Measurements from ENCODE around the gene ISYNA1. TPM values are rescaled to one million over a fixed set of nuclear protein-coding genes. Genes with fewer than 3 reads are reported as not detected.

Gene ISYNA1
- total RNA-seq, 1 donor from 2014 or later: 178 TPM

GRCh38 chr19:18467978-18468377 is 30.0 kb upstream of the ISYNA1 start:
- peaks cover 4% of the 10 kb centered on the region for H3K36me3 Mint-ChIP-seq (ENCODE audit: unreplicated experiment)
- no peak overlapping the region for H3K27ac Mint-ChIP-seq (ENCODE audit: unreplicated experiment)
- H3K27me3 Mint-ChIP-seq (ENCODE audit: unreplicated experiment): no peaks in the 10 kb centered on the region
- DNase-seq (ENCODE audit: extremely low spot score, unreplicated experiment): no peak
- H3K4me3 Mint-ChIP-seq (ENCODE audit: unreplicated experiment): no peak overlapping the region
- TF ChIP-seq, protein P1, sequence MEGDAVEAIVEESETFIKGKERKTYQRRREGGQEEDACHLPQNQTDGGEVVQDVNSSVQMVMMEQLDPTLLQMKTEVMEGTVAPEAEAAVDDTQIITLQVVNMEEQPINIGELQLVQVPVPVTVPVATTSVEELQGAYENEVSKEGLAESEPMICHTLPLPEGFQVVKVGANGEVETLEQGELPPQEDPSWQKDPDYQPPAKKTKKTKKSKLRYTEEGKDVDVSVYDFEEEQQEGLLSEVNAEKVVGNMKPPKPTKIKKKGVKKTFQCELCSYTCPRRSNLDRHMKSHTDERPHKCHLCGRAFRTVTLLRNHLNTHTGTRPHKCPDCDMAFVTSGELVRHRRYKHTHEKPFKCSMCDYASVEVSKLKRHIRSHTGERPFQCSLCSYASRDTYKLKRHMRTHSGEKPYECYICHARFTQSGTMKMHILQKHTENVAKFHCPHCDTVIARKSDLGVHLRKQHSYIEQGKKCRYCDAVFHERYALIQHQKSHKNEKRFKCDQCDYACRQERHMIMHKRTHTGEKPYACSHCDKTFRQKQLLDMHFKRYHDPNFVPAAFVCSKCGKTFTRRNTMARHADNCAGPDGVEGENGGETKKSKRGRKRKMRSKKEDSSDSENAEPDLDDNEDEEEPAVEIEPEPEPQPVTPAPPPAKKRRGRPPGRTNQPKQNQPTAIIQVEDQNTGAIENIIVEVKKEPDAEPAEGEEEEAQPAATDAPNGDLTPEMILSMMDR (IDR thresholded peaks at IDR 0.05): no peak
- H3K4me1 Mint-ChIP-seq (ENCODE audit: unreplicated experiment): peaks cover 40% of the 10 kb centered on the region
- H3K9me3 Mint-ChIP-seq (ENCODE audit: unreplicated experiment): no peaks in the 10 kb centered on the region

- DNase-seq (ENCODE audit: extremely low spot score, unreplicated experiment): no peak
- Mint-ChIP-seq H3K4me1 (ENCODE audit: unreplicated experiment) (peaks cover 47% of the 10 kb centered on the region), H3K4me3 (ENCODE audit: unreplicated experiment) (no peak overlapping the region), H3K9me3 (ENCODE audit: unreplicated experiment) (no peaks in the 10 kb centered on the region), H3K36me3 (ENCODE audit: unreplicated experiment) (peaks cover 7% of the 10 kb centered on the region), H3K27ac (ENCODE audit: unreplicated experiment) (no peak overlapping the region), H3K27me3 (ENCODE audit: unreplicated experiment) (no peaks in the 10 kb centered on the region)
- TF ChIP-seq, protein P1 (IDR thresholded peaks at IDR 0.05): no peak
These were observed 28.4 kb upstream of the ISYNA1 start for GRCh38 chr19:18466354-18466753.

DNA sequence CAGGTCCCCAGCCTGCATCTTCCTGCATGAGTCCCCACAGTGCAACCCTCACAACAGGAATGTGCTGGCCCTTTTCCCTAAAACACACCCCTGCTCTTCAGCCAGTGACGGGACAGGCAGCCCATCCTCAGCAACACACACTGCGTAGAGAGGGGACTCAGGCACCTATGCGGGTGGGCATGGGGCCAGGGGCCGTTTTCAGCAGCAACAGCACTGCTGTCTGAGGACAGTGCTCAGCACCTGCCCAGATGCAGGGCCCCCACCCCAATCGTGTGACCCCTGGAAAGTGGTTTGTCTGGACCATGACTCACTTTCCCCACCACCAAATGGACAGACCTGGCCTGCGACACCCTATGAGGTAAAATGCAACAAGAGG is 28.0 kb upstream of the ISYNA1 start:
- Mint-ChIP-seq H3K4me3 (ENCODE audit: unreplicated experiment) (no peak overlapping the region), H3K9me3 (ENCODE audit: unreplicated experiment) (no peaks in the 10 kb centered on the region), H3K36me3 (ENCODE audit: unreplicated experiment) (peaks cover 7% of the 10 kb centered on the region), H3K4me1 (ENCODE audit: unreplicated experiment) (peaks cover 47% of the 10 kb centered on the region), H3K27me3 (ENCODE audit: unreplicated experiment) (no peaks in the 10 kb centered on the region), H3K27ac (ENCODE audit: unreplicated experiment) (no peak overlapping the region)
- DNase-seq (ENCODE audit: extremely low spot score, unreplicated experiment): no peak
- TF ChIP-seq, protein P1 (IDR thresholded peaks at IDR 0.05): no peak

DNA sequence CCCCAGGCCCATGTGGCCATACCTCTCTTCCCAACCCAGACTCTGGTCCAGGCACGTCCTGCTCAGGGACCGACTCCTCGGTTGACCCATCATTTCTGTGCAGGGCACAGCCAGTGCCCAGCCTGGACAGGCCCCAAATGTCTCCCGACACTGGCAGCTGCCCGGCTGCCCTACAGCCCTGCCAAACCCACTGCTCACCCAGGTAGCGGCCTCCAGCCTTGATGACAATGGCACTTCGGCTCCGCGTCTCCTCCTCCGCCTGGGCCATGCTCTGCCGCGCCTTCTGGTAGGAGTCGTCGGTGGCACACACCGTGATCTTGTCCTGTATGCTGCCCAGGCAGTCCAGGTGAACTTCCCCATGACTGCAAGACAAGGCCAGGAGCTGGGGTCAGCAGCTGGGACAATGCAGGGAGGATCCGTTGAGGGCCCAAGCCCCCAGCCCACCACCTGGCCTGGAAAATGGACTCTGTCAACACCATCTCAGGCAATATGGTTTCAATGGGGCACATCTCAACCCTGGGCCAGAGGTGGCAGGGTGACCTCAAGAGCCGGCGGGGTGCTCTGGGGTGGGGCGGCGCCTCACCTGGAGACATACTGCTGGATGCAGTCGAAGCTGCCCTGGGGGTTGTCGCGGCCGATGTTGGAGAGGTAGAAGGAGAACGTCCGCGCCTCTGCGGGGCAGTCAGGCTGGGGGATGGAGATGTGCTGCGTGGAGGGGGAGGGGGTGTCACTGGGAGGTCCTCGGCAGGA is 27.5 kb upstream of the ISYNA1 start:
- peaks cover 52% of the 10 kb centered on the region for H3K4me1 Mint-ChIP-seq (ENCODE audit: unreplicated experiment)
- H3K27ac Mint-ChIP-seq (ENCODE audit: unreplicated experiment): peak overlapping the region; percentile 87
- H3K4me3 Mint-ChIP-seq (ENCODE audit: unreplicated experiment): no peak overlapping the region
- H3K9me3 Mint-ChIP-seq (ENCODE audit: unreplicated experiment): no peaks in the 10 kb centered on the region
- H3K36me3 Mint-ChIP-seq (ENCODE audit: unreplicated experiment): peaks cover 7% of the 10 kb centered on the region
- TF ChIP-seq, protein P1 (IDR thresholded peaks at IDR 0.05): no peak
- DNase-seq (ENCODE audit: extremely low spot score, unreplicated experiment): no peak
- H3K27me3 Mint-ChIP-seq (ENCODE audit: unreplicated experiment): no peaks in the 10 kb centered on the region

DNA sequence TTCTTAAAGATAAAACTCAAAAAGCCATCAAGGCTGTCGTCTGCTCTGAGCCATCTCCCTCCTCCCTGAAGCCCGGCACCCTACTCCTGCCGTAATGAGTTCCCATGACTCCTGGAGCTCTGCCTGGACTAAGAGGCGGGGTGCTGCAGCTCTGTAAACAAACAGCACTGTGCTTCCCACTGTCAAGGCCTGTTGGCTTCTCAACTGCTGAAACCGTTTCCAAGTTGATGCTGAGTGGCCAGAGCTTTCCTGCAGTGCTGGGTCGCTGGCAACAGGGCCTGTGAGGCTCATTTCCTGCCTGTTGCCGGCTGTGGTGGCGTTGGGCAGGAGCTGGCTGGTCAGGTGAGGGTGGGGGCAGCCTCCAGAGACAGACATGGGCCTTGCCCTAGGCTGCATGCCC is 26.7 kb upstream of the ISYNA1 start:
- DNase-seq (ENCODE audit: extremely low spot score, unreplicated experiment): no peak
- peak overlapping the region; percentile 87 for H3K27ac Mint-ChIP-seq (ENCODE audit: unreplicated experiment)
- TF ChIP-seq, protein P1 (IDR thresholded peaks at IDR 0.05): no peak
- H3K27me3 Mint-ChIP-seq (ENCODE audit: unreplicated experiment): no peaks in the 10 kb centered on the region
- H3K4me3 Mint-ChIP-seq (ENCODE audit: unreplicated experiment): no peak overlapping the region
- peaks cover 7% of the 10 kb centered on the region for H3K36me3 Mint-ChIP-seq (ENCODE audit: unreplicated experiment)
- H3K4me1 Mint-ChIP-seq (ENCODE audit: unreplicated experiment): peaks cover 59% of the 10 kb centered on the region
- no peaks in the 10 kb centered on the region for H3K9me3 Mint-ChIP-seq (ENCODE audit: unreplicated experiment)

Data from osteocyte (in vitro differentiated cells).